Caco-2 (cell line): ENCODE measurements around the gene SLC15A1. TPM values are rescaled to one million over a fixed set of nuclear protein-coding genes. Genes with fewer than 3 reads are reported as not detected.

Experiments used
- BruUV-seq: library from RNA; stranded (reverse); fragments of 400-500 nt; replicated peaks from 2 replicates; lab custom pipeline; 2021; lab: Mats Ljungman, UMichigan
- CTCF ChIA-PET: fragments of 300-600 bp; sonication (Branson Sonifier 250); formaldehyde crosslinking; loops from one replicate; lab custom pipeline; 2022; ENCODE audit warnings: antibody characterized with exemption; lab: Charles Lee
- POLR2A ChIA-PET: fragments of 300-600 bp; sonication (Branson Sonifier 250); formaldehyde crosslinking; loops from one replicate; lab custom pipeline; 2022; ENCODE audit warnings: antibody characterized with exemption; lab: Charles Lee
- DNase-seq, 2 experiments: peaks; one replicate each; pipeline versions ENCODE4 v3.0.0 to v3.0.0-alpha.2; 2020 to 2022
- H3K27me3 ChIP-seq: replicated peaks from 2 replicates; pipeline ENCODE4 v1.6.0; 2011; ENCODE audit warnings: low read length; ENCODE audit not compliant: control insufficient read depth, insufficient read depth
- H3K36me3 ChIP-seq: 2 replicates; pipeline ENCODE4 v1.5.1; 2011; ENCODE audit warnings: low read length; ENCODE audit not compliant: control insufficient read depth, insufficient read depth
- H3K4me1 ChIP-seq: fragments of 250-450 bp; sonication (Bioruptor Pico); 2 replicates; pipeline ENCODE4 v1.5.1; 2020; ENCODE audit warnings: mild to moderate bottlenecking
- H3K4me3 ChIP-seq: 2 replicates; pipeline ENCODE4 v1.5.1; 2011; ENCODE audit warnings: low read depth, mild to moderate bottlenecking, control low read depth, low read length
- H3K9me3 ChIP-seq: fragments of 250-450 bp; sonication (Bioruptor Pico); 2 replicates; pipeline ENCODE4 v1.5.1; 2020; ENCODE audit warnings: mild to moderate bottlenecking, moderate library complexity
- H3K27ac Mint-ChIP-seq: one replicate; pipeline ENCODE4 v1.8.0; 2022; ENCODE audit warnings: mixed read lengths; ENCODE audit not compliant: unreplicated experiment
- H3K27me3 Mint-ChIP-seq: one replicate; pipeline ENCODE4 v1.8.0; 2022; ENCODE audit warnings: mixed read lengths; ENCODE audit not compliant: insufficient read depth, unreplicated experiment
- H3K36me3 Mint-ChIP-seq: one replicate; pipeline ENCODE4 v1.8.0; 2022; ENCODE audit warnings: mild to moderate bottlenecking, mixed read lengths; ENCODE audit not compliant: insufficient read depth, unreplicated experiment
- H3K4me1 Mint-ChIP-seq: one replicate; pipeline ENCODE4 v1.8.0; 2022; ENCODE audit warnings: low read depth, mixed read lengths; ENCODE audit not compliant: unreplicated experiment
- H3K4me3 Mint-ChIP-seq: one replicate; pipeline ENCODE4 v1.8.0; 2022; ENCODE audit warnings: mild to moderate bottlenecking, moderate library complexity, mixed read lengths; ENCODE audit not compliant: unreplicated experiment
- H3K9me3 Mint-ChIP-seq: one replicate; pipeline ENCODE4 v1.8.0; 2022; ENCODE audit warnings: mixed read lengths; ENCODE audit not compliant: unreplicated experiment
- intact Hi-C: fragments of 100-400 bp; cut with micrococcal nuclease; formaldehyde crosslinking; loops from one replicate; pipeline ENCODE4 v1.10.0; 2022; ENCODE audit not compliant: unreplicated experiment
- total RNA-seq: library from RNA; stranded (reverse); gene quantifications from 2 replicates; pipeline ENCODE4 v1.2.3, GENCODE V29; 2022
- TF ChIP-seq, protein P1 (sequence below), 2 experiments: fragments of 200-600 bp in 1 of 2; IDR thresholded peaks; 1 replicate in 1 of 2; 2 replicates in 1 of 2; pipeline versions ENCODE4 v1.5.1 to v1.8.0; 2011 to 2022; ENCODE audit warnings: antibody characterized with exemption in 1 of 2, control low read depth in 1 of 2, inconsistent platforms in 1 of 2, low read depth in 1 of 2, low read length in 1 of 2, mild to moderate bottlenecking in 1 of 2, moderate library complexity in 1 of 2; ENCODE audit not compliant: insufficient read depth in 1 of 2, severe bottlenecking in 1 of 2, unreplicated experiment in 1 of 2

SLC15A1 gene
- total RNA-seq, 1 experiment from 2014 or later = 12.3 TPM

DNA sequence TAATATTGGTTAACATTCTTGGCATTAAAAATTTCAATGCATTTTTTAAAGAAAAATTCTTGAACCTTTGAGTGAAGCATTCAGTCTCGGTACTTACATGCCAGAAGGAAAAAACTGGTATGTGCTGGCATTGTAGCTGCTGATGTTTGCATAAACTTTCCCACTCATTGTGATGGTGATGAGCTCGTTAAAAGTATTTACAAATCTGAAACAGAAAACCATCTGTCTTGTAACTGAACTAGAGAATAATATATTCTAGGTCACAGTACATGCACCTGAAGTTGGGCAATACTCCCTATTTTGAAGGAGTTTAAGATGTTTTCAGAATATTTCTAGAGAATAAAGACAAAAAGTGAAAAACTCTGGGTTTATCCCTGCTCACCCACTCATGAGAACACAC, 64.1 kb downstream of the SLC15A1 start:
- H3K36me3 ChIP-seq = no peaks in the 10 kb centered on the region
- no peak overlapping the region for H3K4me3 Mint-ChIP-seq
- H3K9me3 ChIP-seq = no peaks in the 10 kb centered on the region
- ChIA-PET CTCF (no interaction called here), POLR2A (no interaction called here)
- H3K4me3 ChIP-seq = no peak overlapping the region
- no peak overlapping the region for H3K27ac Mint-ChIP-seq
- intact Hi-C loops = no loop called here
- H3K4me1 Mint-ChIP-seq = peaks cover 3% of the 10 kb centered on the region
- DNase-seq = no peak
- no peaks in the 10 kb centered on the region for H3K27me3 Mint-ChIP-seq
- H3K4me1 ChIP-seq = no peaks in the 10 kb centered on the region
- TF ChIP-seq, protein P1, sequence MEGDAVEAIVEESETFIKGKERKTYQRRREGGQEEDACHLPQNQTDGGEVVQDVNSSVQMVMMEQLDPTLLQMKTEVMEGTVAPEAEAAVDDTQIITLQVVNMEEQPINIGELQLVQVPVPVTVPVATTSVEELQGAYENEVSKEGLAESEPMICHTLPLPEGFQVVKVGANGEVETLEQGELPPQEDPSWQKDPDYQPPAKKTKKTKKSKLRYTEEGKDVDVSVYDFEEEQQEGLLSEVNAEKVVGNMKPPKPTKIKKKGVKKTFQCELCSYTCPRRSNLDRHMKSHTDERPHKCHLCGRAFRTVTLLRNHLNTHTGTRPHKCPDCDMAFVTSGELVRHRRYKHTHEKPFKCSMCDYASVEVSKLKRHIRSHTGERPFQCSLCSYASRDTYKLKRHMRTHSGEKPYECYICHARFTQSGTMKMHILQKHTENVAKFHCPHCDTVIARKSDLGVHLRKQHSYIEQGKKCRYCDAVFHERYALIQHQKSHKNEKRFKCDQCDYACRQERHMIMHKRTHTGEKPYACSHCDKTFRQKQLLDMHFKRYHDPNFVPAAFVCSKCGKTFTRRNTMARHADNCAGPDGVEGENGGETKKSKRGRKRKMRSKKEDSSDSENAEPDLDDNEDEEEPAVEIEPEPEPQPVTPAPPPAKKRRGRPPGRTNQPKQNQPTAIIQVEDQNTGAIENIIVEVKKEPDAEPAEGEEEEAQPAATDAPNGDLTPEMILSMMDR (IDR thresholded peaks at IDR 0.05; ENCODE audit: insufficient read depth in 1 of 2, low read depth in 1 of 2, low read length in 1 of 2, severe bottlenecking in 1 of 2, unreplicated experiment in 1 of 2) = no peak
- no peaks in the 10 kb centered on the region for H3K9me3 Mint-ChIP-seq
- H3K27me3 ChIP-seq = no peaks in the 10 kb centered on the region
- H3K36me3 Mint-ChIP-seq = no peaks in the 10 kb centered on the region
- no TSS peak for BruUV-seq

DNA sequence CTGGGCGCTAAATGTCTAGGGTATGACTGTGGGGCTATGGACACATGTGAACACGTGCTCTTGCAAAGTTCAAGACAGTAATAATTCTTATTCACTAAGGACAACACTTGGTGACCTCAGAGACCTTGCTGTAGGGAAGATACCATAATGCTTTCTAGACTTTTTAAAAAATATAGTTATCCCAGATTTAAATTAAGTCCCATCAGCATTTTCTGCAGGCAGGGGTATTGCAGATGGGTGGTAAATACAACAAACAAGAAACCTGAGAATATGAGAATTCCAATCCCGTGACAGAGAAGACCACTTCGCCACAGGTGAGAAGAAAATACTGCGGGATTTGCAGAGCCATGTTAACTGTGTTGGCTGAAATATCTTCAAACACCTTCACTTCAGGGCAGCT, 65.2 kb downstream of the SLC15A1 start:
- Mint-ChIP-seq H3K9me3 (no peaks in the 10 kb centered on the region), H3K4me1 (peaks cover 7% of the 10 kb centered on the region), H3K27me3 (no peaks in the 10 kb centered on the region), H3K27ac (no peak overlapping the region), H3K36me3 (no peaks in the 10 kb centered on the region), H3K4me3 (no peak overlapping the region)
- Histone ChIP-seq H3K4me1 (no peaks in the 10 kb centered on the region), H3K9me3 (no peaks in the 10 kb centered on the region), H3K27me3 (no peaks in the 10 kb centered on the region), H3K4me3 (no peak overlapping the region), H3K36me3 (no peaks in the 10 kb centered on the region)
- DNase-seq = no peak
- intact Hi-C loops = no loop called here
- no TSS peak for BruUV-seq
- ChIA-PET POLR2A (no interaction called here), CTCF (no interaction called here)
- TF ChIP-seq, protein P1 (IDR thresholded peaks at IDR 0.05; ENCODE audit: insufficient read depth in 1 of 2, low read depth in 1 of 2, low read length in 1 of 2, severe bottlenecking in 1 of 2, unreplicated experiment in 1 of 2) = no peak

DNA sequence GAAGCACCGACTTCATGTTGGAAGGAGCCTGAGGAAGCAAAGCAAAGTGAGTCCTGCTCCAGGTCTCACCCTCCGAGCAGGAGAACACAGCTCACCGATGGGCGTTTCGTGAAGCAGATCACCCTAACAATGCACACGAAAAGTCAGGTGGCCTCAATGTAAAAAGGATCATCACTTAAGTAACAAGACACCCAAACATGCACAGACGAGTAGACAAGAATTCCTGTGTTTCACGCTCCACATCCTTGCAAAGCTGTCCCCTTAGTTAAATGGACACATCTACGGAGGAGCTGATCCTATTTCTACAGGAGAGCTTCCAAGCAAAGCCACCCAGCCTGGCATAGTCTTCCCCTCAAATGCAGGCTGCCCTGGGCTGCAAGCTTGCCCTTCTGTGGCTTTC, 66.2 kb downstream of the SLC15A1 start:
- Histone ChIP-seq H3K9me3 (no peaks in the 10 kb centered on the region), H3K36me3 (no peaks in the 10 kb centered on the region), H3K27me3 (no peaks in the 10 kb centered on the region), H3K4me1 (no peaks in the 10 kb centered on the region), H3K4me3 (no peak overlapping the region)
- H3K4me3 Mint-ChIP-seq = no peak overlapping the region
- H3K27me3 Mint-ChIP-seq = no peaks in the 10 kb centered on the region
- H3K27ac Mint-ChIP-seq = no peak overlapping the region
- DNase-seq = no peak
- TF ChIP-seq, protein P1 (IDR thresholded peaks at IDR 0.05; ENCODE audit: insufficient read depth in 1 of 2, low read depth in 1 of 2, low read length in 1 of 2, severe bottlenecking in 1 of 2, unreplicated experiment in 1 of 2) = no peak
- H3K9me3 Mint-ChIP-seq = no peaks in the 10 kb centered on the region
- no peaks in the 10 kb centered on the region for H3K36me3 Mint-ChIP-seq
- ChIA-PET POLR2A (interaction anchor here (0.6 kb wide), 1 partner anchor 21 kb away, joined by 3 read pairs; no protein-coding TSS in a partner anchor), CTCF (interaction anchor here (0.6 to 1.2 kb wide), 2 partner anchors 13 to 219 kb away, joined by 3 to 4 read pairs; no protein-coding TSS in a partner anchor)
- BruUV-seq = no TSS peak
- intact Hi-C loops = no loop called here
- H3K4me1 Mint-ChIP-seq = peaks cover 7% of the 10 kb centered on the region
